Measurements from ENCODE around the gene C5AR1. TPM values are rescaled to one million over a fixed set of nuclear protein-coding genes. Genes with fewer than 3 reads are reported as not detected.
"Not testable (repeated sequence)": the region's sequence is repeated elsewhere in the genome, so short reads cannot be mapped to it uniquely, and the experiment has no call there.

C5AR1 gene
- total RNA-seq, 1 experiment from 2014 or later, result 6.2 TPM

GRCh38 chr19:47274071-47274890, 35.4 kb upstream of the C5AR1 start, which contains the start of gene INAFM1:
INAFM1 (plus strand) TSS chr19:47274885; CDS start chr19:47274920, 35 bp downstream.
- no TSS peak for BruUV-seq (replicated peaks)
- intact Hi-C loops (cut with micrococcal nuclease; ENCODE audit: unreplicated experiment), result no loop called here
- Mint-ChIP-seq H3K9me3 (ENCODE audit: low read depth, unreplicated experiment) (no peaks in the 10 kb centered on the region), H3K27me3 (ENCODE audit: unreplicated experiment) (no peaks in the 10 kb centered on the region), H3K4me3 (ENCODE audit: low read depth, unreplicated experiment) (peak within 1 kb of the TSS; percentile 94), H3K27ac (ENCODE audit: unreplicated experiment) (peak within 1 kb of the TSS; percentile 95), H3K4me1 (ENCODE audit: low read depth, unreplicated experiment) (peaks cover 20% of the 10 kb centered on the region), H3K36me3 (ENCODE audit: insufficient read depth, unreplicated experiment) (peaks cover 59% of the 10 kb centered on the region)
- CTCF ChIA-PET, result interaction anchor here (0.6 to 1.6 kb wide), 13 partner anchors 11 to 1628 kb away, joined by 3 to 10 read pairs (median 4); partner anchors contain the start of genes CCDC9 and DHX34
- peak; percentile 100 for DNase-seq
- TF ChIP-seq CTCF (IDR thresholded peaks at IDR 0.05; ENCODE audit: unreplicated experiment), result no peak

- intact Hi-C loops (cut with micrococcal nuclease; ENCODE audit: unreplicated experiment), result no loop called here
- Mint-ChIP-seq H3K36me3 (ENCODE audit: insufficient read depth, unreplicated experiment) (peaks cover 63% of the 10 kb centered on the region), H3K9me3 (ENCODE audit: low read depth, unreplicated experiment) (no peaks in the 10 kb centered on the region), H3K4me3 (ENCODE audit: low read depth, unreplicated experiment) (peak overlapping the region; percentile 94), H3K4me1 (ENCODE audit: low read depth, unreplicated experiment) (peaks cover 27% of the 10 kb centered on the region), H3K27ac (ENCODE audit: unreplicated experiment) (peak overlapping the region; percentile 64), H3K27me3 (ENCODE audit: unreplicated experiment) (no peaks in the 10 kb centered on the region)
- no peak for TF ChIP-seq CTCF (IDR thresholded peaks at IDR 0.05; ENCODE audit: unreplicated experiment)
- no peak for DNase-seq
- CTCF ChIA-PET, result interaction anchor here (1.2 to 1.6 kb wide), 4 partner anchors 18 to 162 kb away, joined by 4 to 10 read pairs (median 6); partner anchors contain the start of genes CCDC9 and DHX34
- BruUV-seq (replicated peaks), result no TSS peak
Observed at GRCh38 chr19:47274891-47275761, 34.5 kb upstream of the C5AR1 start.

GRCh38 chr19:47275791-47276461, 33.7 kb upstream of the C5AR1 start:
- TSS peak; percentile 3 for BruUV-seq (replicated peaks)
- CTCF ChIA-PET, result interaction anchor here (0.9 kb wide), 1 partner anchor 20 kb away, joined by 5 read pairs; the partner anchor contains the start of gene CCDC9
- Mint-ChIP-seq H3K9me3 (ENCODE audit: low read depth, unreplicated experiment) (no peaks in the 10 kb centered on the region), H3K4me3 (ENCODE audit: low read depth, unreplicated experiment) (peak overlapping the region; percentile 24), H3K27ac (ENCODE audit: unreplicated experiment) (peak overlapping the region; percentile 64), H3K27me3 (ENCODE audit: unreplicated experiment) (no peaks in the 10 kb centered on the region), H3K36me3 (ENCODE audit: insufficient read depth, unreplicated experiment) (peaks cover 60% of the 10 kb centered on the region), H3K4me1 (ENCODE audit: low read depth, unreplicated experiment) (peaks cover 27% of the 10 kb centered on the region)
- no peak for DNase-seq
- no peak for TF ChIP-seq CTCF (IDR thresholded peaks at IDR 0.05; ENCODE audit: unreplicated experiment)
- intact Hi-C loops (cut with micrococcal nuclease; ENCODE audit: unreplicated experiment), result no loop called here

- H3K27ac Mint-ChIP-seq (ENCODE audit: unreplicated experiment); H3K4me3 Mint-ChIP-seq (ENCODE audit: low read depth, unreplicated experiment); H3K27me3 Mint-ChIP-seq (ENCODE audit: unreplicated experiment); DNase-seq; intact Hi-C loops (cut with micrococcal nuclease; ENCODE audit: unreplicated experiment); BruUV-seq (replicated peaks); H3K9me3 Mint-ChIP-seq (ENCODE audit: low read depth, unreplicated experiment): not testable (repeated sequence)
- Mint-ChIP-seq H3K4me1 (ENCODE audit: low read depth, unreplicated experiment) (peaks cover 27% of the 10 kb centered on the region), H3K36me3 (ENCODE audit: insufficient read depth, unreplicated experiment) (peaks cover 57% of the 10 kb centered on the region)
- CTCF ChIA-PET, result interaction anchor here (0.6 to 0.9 kb wide), 2 partner anchors 11 to 20 kb away, joined by 5 read pairs; partner anchors contain the start of gene CCDC9
Observed at GRCh38 chr19:47276513-47276912, 33.1 kb upstream of the C5AR1 start.

Measured in Calu3 (cell line).